ENCODE measurements around the gene SPEG.

Gene SPEG

DNA sequence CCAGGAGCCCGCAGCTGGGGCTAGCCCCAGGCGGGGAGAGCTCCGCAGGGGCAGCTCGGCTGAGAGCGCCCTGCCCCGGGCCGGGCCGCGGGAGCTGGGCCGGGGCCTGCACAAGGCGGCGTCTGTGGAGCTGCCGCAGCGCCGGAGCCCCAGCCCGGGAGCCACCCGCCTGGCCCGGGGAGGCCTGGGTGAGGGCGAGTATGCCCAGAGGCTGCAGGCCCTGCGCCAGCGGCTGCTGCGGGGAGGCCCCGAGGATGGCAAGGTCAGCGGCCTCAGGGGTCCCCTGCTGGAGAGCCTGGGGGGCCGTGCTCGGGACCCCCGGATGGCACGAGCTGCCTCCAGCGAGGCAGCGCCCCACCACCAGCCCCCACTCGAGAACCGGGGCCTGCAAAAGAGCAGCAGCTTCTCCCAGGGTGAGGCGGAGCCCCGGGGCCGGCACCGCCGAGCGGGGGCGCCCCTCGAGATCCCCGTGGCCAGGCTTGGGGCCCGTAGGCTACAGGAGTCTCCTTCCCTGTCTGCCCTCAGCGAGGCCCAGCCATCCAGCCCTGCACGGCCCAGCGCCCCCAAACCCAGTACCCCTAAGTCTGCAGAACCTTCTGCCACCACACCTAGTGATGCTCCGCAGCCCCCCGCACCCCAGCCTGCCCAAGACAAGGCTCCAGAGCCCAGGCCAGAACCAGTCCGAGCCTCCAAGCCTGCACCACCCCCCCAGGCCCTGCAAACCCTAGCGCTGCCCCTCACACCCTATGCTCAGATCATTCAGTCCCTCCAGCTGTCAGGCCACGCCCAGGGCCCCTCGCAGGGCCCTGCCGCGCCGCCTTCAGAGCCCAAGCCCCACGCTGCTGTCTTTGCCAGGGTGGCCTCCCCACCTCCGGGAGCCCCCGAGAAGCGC lies 49.1 kb downstream of the SPEG start:
- no peak for DNase-seq

DNA sequence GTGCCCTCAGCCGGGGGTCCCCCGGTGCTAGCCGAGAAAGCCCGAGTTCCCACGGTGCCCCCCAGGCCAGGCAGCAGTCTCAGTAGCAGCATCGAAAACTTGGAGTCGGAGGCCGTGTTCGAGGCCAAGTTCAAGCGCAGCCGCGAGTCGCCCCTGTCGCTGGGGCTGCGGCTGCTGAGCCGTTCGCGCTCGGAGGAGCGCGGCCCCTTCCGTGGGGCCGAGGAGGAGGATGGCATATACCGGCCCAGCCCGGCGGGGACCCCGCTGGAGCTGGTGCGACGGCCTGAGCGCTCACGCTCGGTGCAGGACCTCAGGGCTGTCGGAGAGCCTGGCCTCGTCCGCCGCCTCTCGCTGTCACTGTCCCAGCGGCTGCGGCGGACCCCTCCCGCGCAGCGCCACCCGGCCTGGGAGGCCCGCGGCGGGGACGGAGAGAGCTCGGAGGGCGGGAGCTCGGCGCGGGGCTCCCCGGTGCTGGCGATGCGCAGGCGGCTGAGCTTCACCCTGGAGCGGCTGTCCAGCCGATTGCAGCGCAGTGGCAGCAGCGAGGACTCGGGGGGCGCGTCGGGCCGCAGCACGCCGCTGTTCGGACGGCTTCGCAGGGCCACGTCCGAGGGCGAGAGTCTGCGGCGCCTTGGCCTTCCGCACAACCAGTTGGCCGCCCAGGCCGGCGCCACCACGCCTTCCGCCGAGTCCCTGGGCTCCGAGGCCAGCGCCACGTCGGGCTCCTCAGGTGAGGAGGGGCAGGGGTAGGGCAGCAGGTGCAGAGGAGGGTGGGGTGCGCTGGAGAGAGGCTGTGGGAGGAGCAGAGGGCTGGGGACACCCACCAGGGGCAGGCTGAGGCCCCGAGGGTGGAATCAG lies 49.9 kb downstream of the SPEG start:
- DNase-seq = no peak

DNA sequence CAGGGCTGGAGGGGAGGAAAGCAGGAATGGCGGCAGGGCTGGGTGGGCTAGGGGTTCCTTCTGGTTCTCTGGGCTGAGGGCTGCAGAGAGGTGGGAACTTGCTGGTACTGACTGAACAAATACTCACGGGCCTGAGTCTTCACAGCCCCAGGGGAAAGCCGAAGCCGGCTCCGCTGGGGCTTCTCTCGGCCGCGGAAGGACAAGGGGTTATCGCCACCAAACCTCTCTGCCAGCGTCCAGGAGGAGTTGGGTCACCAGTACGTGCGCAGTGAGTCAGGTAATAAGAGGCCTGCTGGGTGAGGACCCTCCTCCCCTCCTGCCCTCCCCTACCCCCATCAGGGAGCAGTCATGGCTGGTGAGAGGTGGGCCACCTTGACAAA lies 50.5 kb downstream of the SPEG start:
- DNase-seq = no peak

DNA sequence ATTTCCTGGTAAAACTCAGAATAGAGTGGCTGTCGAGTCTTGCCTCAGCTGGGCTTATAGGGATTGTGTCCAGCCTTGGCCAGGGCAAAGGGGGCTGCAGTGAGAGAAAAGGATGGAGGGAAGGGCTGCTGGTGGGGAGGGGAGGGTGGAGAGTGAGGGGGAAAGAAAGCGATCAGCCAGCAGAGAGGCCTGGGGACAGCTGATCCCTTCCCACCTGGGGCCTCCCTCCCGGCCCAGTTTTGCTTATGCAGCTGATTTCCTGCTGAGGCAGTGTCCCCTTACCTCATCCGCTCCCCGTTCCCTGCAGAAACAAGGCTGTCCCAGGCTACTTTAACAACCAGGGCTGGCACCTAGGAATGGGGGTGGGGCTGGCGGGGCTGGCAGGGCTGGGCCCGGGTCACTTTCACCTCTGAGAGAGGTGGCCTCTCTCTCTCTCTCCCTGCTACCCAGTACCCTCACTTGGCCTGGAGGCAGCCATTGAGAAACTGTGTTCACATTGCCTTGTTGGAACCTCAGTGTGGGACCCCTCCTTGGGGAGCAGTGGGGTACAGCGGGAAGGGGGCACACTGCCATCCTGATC lies 51.8 kb downstream of the SPEG start:
- DNase-seq = no peak

- no peak for DNase-seq
Observed at GRCh38 chr2:219488149-219488843, 53.7 kb downstream of the SPEG start.

DNA sequence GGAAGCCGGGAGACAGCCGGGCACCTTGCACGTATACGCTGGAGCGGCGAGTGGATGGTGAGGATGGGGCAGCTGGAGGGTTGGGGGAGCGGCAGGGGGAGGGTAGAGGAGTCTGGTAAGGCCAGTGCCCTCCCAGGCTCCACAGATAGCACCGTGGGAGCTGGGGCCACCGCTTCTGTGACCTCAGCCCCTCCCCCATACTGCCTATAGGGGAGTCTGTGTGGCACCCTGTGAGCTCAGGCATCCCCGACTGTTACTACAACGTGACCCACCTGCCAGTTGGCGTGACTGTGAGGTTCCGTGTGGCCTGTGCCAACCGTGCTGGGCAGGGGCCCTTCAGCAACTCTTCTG lies 54.2 kb downstream of the SPEG start:
- DNase-seq = no peak

DNA sequence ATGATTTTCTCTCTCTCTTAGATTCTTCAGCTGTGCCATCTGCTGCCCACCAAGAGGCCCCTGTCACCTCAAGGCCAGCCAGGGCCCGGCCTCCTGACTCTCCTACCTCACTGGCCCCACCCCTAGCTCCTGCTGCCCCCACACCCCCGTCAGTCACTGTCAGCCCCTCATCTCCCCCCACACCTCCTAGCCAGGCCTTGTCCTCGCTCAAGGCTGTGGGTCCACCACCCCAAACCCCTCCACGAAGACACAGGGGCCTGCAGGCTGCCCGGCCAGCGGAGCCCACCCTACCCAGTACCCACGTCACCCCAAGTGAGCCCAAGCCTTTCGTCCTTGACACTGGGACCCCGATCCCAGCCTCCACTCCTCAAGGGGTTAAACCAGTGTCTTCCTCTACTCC lies 54.7 kb downstream of the SPEG start:
- no peak for DNase-seq

DNA sequence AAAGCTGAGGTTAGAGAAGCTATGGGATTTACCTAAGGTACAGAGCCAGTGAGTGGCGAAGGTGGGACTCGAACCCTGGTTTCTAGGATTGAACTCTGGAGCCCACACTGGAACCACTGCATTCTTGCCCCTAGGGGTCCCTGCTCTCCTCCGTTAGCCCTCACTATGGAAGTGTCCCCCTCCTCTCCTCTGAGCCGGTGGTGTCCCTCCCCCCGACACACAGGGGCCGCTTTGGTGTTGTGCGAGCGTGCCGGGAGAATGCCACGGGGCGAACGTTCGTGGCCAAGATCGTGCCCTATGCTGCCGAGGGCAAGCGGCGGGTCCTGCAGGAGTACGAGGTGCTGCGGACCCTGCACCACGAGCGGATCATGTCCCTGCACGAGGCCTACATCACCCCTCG lies 55.5 kb downstream of the SPEG start:
- no peak for DNase-seq

- DNase-seq = no peak
Observed at GRCh38 chr2:219490600-219491130, 56.0 kb downstream of the SPEG start.

GRCh38 chr2:219491278-219491963 lies 56.8 kb downstream of the SPEG start:
- no peak for DNase-seq

DNA sequence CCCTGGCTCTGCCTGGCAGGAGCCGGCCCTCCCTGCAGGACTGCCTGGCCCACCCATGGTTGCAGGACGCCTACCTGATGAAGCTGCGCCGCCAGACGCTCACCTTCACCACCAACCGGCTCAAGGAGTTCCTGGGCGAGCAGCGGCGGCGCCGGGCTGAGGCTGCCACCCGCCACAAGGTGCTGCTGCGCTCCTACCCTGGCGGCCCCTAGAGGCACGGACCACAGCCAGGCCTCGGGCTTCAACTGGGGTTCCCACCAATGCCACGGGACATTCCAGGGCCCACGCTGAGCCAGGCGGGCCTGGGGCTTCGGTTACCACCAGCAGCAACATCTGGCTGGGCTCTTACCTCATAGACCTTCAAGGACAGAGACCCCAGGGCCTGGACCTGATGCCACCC lies 57.9 kb downstream of the SPEG start:
- no peak for DNase-seq

- no peak for DNase-seq
Observed at GRCh38 chr2:219493086-219493485, 58.4 kb downstream of the SPEG start.

DNA sequence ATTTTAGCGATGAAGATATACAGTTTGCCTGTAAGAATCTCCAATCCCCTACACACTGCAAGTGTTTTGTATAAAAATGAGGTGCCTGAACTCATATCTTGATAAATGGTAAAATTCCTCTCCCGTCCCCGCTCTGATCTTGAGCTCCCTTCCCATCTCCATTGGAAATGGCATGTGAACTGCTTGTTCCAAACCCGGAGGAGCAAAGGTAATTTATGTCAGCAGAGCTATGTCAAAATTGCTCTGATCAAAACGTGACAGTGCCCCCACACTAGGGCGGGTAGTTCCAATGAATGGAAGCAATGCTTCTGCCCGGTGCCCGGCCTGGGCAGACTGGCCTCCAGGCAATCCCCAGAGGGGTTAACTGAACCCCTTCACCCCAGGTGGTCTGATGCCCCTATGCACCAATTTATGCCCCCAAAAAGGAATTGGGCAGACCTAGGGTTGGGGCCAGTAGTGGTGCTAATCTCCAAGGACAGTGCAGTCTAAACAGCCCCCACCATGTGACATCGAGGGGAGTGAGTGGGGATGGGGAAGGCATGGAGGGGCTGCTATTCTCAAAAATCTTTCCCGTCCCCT lies 60.4 kb downstream of the SPEG start:
- no peak for DNase-seq

DNA sequence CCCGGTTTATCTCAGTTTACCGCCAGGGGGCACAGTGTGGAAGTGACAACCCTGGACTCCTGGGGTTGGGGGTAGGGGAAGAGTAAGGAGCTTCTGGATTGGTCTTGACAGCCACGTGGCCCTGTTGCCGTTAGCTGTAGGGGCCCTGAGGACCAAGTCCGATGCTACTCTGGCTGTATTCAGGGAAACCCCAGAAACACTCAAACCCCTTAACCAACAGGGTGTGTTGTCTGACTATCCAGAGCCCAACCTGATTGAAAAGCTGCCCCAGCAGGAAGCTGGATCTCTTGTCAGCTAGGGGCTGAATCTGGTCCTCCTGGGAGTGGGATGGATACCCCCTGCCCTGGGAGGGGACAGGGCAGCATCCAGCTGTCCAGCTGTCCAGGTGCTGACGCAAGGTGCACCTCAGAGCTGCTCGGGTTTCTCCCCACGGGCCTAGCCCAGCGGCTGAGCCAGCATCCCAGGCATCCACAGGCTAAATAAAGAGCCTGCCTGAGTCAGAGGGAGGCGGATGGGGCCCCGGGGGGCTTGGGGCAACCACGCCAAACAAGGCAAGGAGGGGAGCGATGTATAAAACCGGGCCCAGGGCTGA lies 61.0 kb downstream of the SPEG start:
- DNase-seq = peak; percentile 48

DNA sequence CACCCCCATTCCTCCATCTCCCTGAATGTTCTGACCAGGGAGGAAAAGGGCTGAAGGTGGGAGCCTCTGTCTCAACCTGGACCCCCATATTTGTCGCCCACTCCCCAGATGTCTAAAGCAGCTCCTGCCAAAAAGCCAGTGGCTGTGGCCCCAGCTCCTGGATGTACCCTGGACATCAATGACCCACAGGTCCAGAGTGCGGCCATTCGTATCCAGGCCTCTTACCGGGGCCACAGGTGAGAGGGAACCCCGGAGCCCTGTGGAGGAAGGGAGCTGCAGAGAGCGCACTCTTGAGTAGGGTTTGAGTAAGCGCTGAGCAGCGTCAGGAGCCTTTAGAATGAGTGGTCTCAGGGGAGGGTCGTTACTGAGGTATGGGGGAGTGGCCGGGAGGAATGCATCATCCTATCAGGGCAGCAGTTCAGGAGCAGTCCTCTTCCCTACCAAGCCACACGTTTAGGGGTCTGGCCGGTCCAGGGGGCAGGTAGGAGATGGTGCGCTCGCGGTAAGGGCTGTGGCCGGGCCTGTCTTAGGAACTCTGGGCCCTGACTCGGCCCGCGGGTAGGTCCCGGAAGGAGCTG lies 61.7 kb downstream of the SPEG start:
- DNase-seq = no peak

DNA sequence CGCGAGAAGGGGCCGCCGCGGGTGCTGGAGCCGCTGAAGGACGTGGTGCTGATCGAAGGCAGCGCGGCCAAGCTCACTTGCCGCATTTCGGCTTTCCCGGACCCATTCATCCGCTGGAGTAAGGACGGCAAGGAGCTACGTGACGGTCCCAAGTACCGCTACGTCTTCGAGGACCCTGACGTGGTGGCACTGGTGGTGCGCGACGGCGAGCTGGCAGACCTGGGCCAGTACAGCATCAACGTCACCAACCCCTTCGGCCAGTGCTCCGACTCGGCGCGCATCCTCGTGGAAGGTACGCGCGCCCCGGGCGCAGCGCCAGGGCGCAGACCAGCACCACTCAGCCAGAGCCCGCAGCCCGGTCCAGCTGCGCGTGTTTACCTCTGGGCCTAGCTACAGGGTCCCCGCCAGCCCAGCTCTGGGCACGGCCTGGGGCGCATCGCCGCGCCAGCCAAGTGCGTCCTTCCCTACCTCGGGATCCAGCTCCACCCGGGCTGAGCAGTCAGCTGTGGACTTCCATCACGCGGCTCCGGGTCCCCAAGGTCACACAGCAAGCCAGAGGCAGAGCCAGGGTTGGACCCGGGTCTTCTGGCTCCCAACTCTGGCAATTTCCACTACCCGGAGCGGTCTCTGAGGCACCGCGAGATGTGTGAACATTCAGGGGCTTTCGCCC lies 62.3 kb downstream of the SPEG start:
- DNase-seq = no peak

DNA sequence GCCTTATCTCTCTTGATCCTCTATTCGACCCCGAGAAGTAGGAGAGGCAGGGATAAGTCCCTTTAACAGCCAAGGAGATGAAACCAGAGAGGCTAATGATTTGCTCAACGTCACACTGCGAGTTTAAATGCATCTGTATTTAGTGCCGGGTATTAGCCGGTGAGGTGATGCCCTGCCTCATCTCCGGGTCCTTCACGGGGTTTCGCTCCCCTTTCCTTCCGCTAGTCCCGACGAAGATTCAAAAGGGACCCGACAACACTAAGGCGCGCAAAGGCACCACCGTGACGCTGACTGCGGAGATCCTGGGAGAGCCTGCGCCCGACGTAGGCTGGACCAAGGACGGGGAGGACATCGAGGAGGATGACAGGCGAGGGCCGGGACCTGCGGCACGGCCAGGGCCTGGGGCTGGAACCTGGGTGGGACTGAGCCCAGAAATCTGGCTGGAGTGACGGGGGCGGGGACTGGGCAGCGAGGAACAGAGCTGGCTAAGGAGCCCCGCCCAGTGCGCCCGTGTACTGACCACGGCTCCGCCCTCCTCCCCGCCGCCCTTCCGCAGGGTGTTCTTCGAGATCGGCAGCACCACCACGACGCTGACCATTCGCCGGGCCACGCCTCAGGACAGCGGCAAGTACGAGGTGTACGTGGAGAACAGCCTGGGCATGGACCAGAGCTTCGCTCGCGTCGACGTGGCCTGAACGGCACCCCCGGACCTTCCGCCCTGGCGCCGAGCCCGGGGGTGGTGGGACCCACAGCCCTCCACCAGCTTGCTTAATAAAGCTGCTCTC lies 63.0 kb downstream of the SPEG start:
- DNase-seq = peak; percentile 19

DNA sequence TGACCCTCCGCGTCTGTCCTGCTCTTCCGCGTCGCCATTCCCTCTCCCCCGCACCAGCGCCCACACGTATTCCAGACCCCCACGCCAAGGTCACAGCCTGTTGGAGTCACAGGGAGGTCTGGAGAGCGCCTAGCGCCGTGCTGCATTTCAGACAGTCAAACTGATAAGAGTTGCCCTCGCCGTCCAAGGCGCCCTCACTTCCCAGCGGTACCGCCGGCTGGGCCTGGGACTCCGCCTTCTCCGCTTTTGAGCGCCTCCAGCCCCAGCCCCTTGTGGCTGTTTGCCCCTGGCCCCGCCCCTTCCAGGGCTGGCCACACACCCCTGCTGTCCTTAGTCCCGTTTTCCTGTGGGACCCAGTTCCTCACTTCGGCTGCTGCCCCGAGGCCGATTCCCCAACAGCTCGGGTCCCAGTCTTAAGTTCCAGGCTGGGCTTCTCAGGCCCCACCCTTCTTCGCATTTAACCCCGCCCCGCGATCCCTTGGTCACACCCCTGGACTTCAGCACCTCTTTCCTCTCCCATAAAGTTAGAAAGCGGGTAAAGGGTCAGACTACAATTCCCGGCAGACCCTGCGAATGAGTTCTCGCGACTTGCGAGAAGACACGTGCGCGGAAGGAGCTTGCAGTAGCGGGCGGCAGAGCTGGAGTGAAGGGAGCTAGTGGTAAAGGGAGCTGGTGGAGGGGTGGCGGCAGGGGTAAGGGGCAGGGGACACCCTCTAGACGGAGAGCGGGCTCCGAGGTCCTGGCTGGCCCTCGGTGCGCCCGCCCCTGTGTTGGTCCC lies 63.8 kb downstream of the SPEG start, which contains the start of gene GMPPA:
TSS of gene GMPPA (plus strand) at position 612 of the 778 bp plus-strand sequence. CDS start 1,085 bp downstream, outside the sequence.
- peak; percentile 96 for DNase-seq

GRCh38 chr2:219499058-219499307 lies 64.3 kb downstream of the SPEG start:
- no peak for DNase-seq
